BLaER1 treated with 17β-estradiol and CSF1 and Interleukin-3, amounts not matched to agents 10 nM and 100 nM (cell line): Measurements from ENCODE around the gene CXCL14.

Source experiments
- H3K27ac ChIP-seq, 11 experiments: shearing (Covaris generic); formaldehyde crosslinking; 2 replicates each; pipeline ENCODE4 v1.8.1; 2022
- H3K27me3 ChIP-seq, 11 experiments: shearing (Covaris generic); formaldehyde crosslinking; 2 replicates each; pipeline ENCODE4 v1.8.1; 2022
- H3K36me3 ChIP-seq, 11 experiments: shearing (Covaris generic); formaldehyde crosslinking; 2 replicates each; pipeline ENCODE4 v1.8.1; 2022
- H3K4me1 ChIP-seq, 10 experiments: shearing (Covaris generic); formaldehyde crosslinking; 2 replicates each; pipeline ENCODE4 v1.8.1; 2022
- H3K4me2 ChIP-seq, 11 experiments: shearing (Covaris generic); formaldehyde crosslinking; 2 replicates each; pipeline ENCODE4 v1.8.1; 2022
- H3K4me3 ChIP-seq, 10 experiments: shearing (Covaris generic); formaldehyde crosslinking; 2 replicates each; pipeline ENCODE4 v1.8.1; 2022
- H3K9ac ChIP-seq, 11 experiments: shearing (Covaris generic); formaldehyde crosslinking; 2 replicates each; pipeline ENCODE4 v1.8.1; 2022
- H3K9me3 ChIP-seq, 11 experiments: shearing (Covaris generic); formaldehyde crosslinking; replicated peaks in 1 of 11; 2 replicates each; pipeline ENCODE4 v1.8.1; 2022
- H4K20me1 ChIP-seq, 11 experiments: shearing (Covaris generic); formaldehyde crosslinking; 2 replicates each; pipeline ENCODE4 v1.8.1; 2022
- Cebpa-rat ChIP-seq, 11 experiments: shearing (Covaris generic); IDR thresholded peaks; 2 replicates each; pipeline ENCODE4 v1.8.1; 2022

The CXCL14 gene

GRCh38 chr5:135526924-135527323 is 51.9 kb downstream of the CXCL14 start:
- Histone ChIP-seq H4K20me1 (no peaks in the 10 kb centered on the region), H3K9me3 (peaks cover 37 to 56% (median 46%) of the 10 kb centered on the region in 11 experiments), H3K4me1 (no peaks in the 10 kb centered on the region), H3K9ac (no peak overlapping the region), H3K27ac (no peak overlapping the region), H3K27me3 (peaks cover 2 to 18% (median 10%) of the 10 kb centered on the region in 11 experiments; a peak in 20 of 22 replicates), H3K36me3 (no peaks in the 10 kb centered on the region), H3K4me2 (no peak overlapping the region), H3K4me3 (no peak overlapping the region)
- no peak for TF ChIP-seq Cebpa-rat (IDR thresholded peaks at IDR 0.05)

- Histone ChIP-seq H4K20me1 (no peaks in the 10 kb centered on the region), H3K27me3 (no peaks in the 10 kb centered on the region), H3K27ac (no peak overlapping the region), H3K9me3 (peaks cover 34 to 59% (median 43%) of the 10 kb centered on the region in 11 experiments), H3K36me3 (no peaks in the 10 kb centered on the region), H3K4me3 (no peak overlapping the region), H3K4me2 (no peak overlapping the region), H3K9ac (no peak overlapping the region), H3K4me1 (no peaks in the 10 kb centered on the region)
- TF ChIP-seq Cebpa-rat (IDR thresholded peaks at IDR 0.05) = no peak
Measured at GRCh38 chr5:135521964-135522363, 56.8 kb downstream of the CXCL14 start.
